Fibroblast of mammary gland (primary cell): Measurements from ENCODE around the gene EMX1.
A peak's percentile ranks its signal among the peaks of the same experiment; 100 is the strongest.

Experiments used
- DNase-seq: peaks from one replicate; pipeline ENCODE4 v3.0.0-alpha.2; 2010; ENCODE audit warnings: low read depth
- H3K4me3 ChIP-seq: 2 replicates; pipeline ENCODE4 v1.5.1; 2011; ENCODE audit warnings: low read depth, mild to moderate bottlenecking, low read length, moderate library complexity; ENCODE audit not compliant: control insufficient read depth
- CTCF ChIP-seq: conservative IDR thresholded peaks from 2 replicates; pipeline ENCODE4 v1.5.1; 2011; ENCODE audit warnings: low read depth, low read length, inconsistent platforms; ENCODE audit not compliant: control insufficient read depth, insufficient read depth

The EMX1 gene

GRCh38 chr2:72894514-72894913 is 22.8 kb upstream of the EMX1 start:
- DNase-seq = no peak
- H3K4me3 ChIP-seq = no peak overlapping the region
- TF ChIP-seq CTCF = no peak

- DNase-seq = no peak
- no peak for TF ChIP-seq CTCF
- no peak overlapping the region for H3K4me3 ChIP-seq
Observed at GRCh38 chr2:72895154-72895553, 22.2 kb upstream of the EMX1 start.

- TF ChIP-seq CTCF = no peak
- H3K4me3 ChIP-seq = no peak overlapping the region
- peak; percentile 44 for DNase-seq
Observed at GRCh38 chr2:72895759-72896281, 21.5 kb upstream of the EMX1 start.

GRCh38 chr2:72896446-72896845 is 20.9 kb upstream of the EMX1 start:
- DNase-seq = no peak
- no peak overlapping the region for H3K4me3 ChIP-seq
- no peak for TF ChIP-seq CTCF

- no peak for DNase-seq
- H3K4me3 ChIP-seq = no peak overlapping the region
- TF ChIP-seq CTCF = no peak
Observed at GRCh38 chr2:72897785-72898584, 19.3 kb upstream of the EMX1 start.

GRCh38 chr2:72898585-72898906 is 18.8 kb upstream of the EMX1 start:
- no peak for TF ChIP-seq CTCF
- no peak overlapping the region for H3K4me3 ChIP-seq
- DNase-seq = no peak
